Dermis microvascular lymphatic vessel endothelial cell (primary cell): Measurements from ENCODE around the gene PKP4. TPM values are rescaled to one million over a fixed set of nuclear protein-coding genes. Genes with fewer than 3 reads are reported as not detected.

Experiments used
- DNase-seq, 2 donors: peaks; one replicate each; pipeline versions ENCODE4 v3.0.0 to v3.0.0-alpha.2; 2010; ENCODE audit warnings: low read depth in 2 of 2
- total RNA-seq: library from RNA; depleted of rRNA; stranded (reverse); fragments of >200 nt; gene quantifications from 2 replicates; pipeline ENCODE4 v1.2.1, GENCODE V29; 2014

The PKP4 gene
- total RNA-seq, 1 donor from 2014 or later, result 29.5 TPM

- peak; percentile 87 to 92 for DNase-seq
Observed at GRCh38 chr2:158539176-158540005, 82.6 kb downstream of the PKP4 start.

- DNase-seq, result no peak
Observed at GRCh38 chr2:158542577-158542976, 85.8 kb downstream of the PKP4 start.

- peak in 1 of 2 donors; percentile 44 for DNase-seq
Observed at GRCh38 chr2:158543957-158544356, 87.2 kb downstream of the PKP4 start.

- peak in 1 of 2 donors; percentile 19 for DNase-seq
Observed at GRCh38 chr2:158544998-158545397, 88.2 kb downstream of the PKP4 start.

GRCh38 chr2:158546412-158547144 lies 89.8 kb downstream of the PKP4 start:
- no peak for DNase-seq

- no peak for DNase-seq
Observed at GRCh38 chr2:158553257-158553656, 96.5 kb downstream of the PKP4 start.

GRCh38 chr2:158554996-158555395 lies 98.2 kb downstream of the PKP4 start:
- no peak for DNase-seq

- DNase-seq, result no peak
Observed at GRCh38 chr2:158556124-158556523, 99.4 kb downstream of the PKP4 start.

GRCh38 chr2:158557752-158558151 lies 101.0 kb downstream of the PKP4 start:
- DNase-seq, result no peak

GRCh38 chr2:158559252-158559651 lies 102.5 kb downstream of the PKP4 start:
- DNase-seq, result no peak

- DNase-seq, result no peak
Observed at GRCh38 chr2:158560259-158560658, 103.5 kb downstream of the PKP4 start.

GRCh38 chr2:158561054-158561453 lies 104.3 kb downstream of the PKP4 start:
- no peak for DNase-seq

GRCh38 chr2:158567208-158567607 lies 110.5 kb downstream of the PKP4 start:
- no peak for DNase-seq

- no peak for DNase-seq
Observed at GRCh38 chr2:158569284-158569683, 112.5 kb downstream of the PKP4 start.

GRCh38 chr2:158570869-158571268 lies 114.1 kb downstream of the PKP4 start:
- DNase-seq, result no peak

- DNase-seq, result no peak
Observed at GRCh38 chr2:158573739-158574138, 117.0 kb downstream of the PKP4 start.

- DNase-seq, result peak in 1 of 2 donors; percentile 40
Observed at GRCh38 chr2:158575051-158575635, 118.4 kb downstream of the PKP4 start.

- DNase-seq, result no peak
Observed at GRCh38 chr2:158577141-158577540, 120.4 kb downstream of the PKP4 start.

- no peak for DNase-seq
Observed at GRCh38 chr2:158578703-158579330, 122.1 kb downstream of the PKP4 start.

- DNase-seq, result no peak
Observed at GRCh38 chr2:158579928-158580327, 123.2 kb downstream of the PKP4 start.

- no peak for DNase-seq
Observed at GRCh38 chr2:158580760-158581159, 124.0 kb downstream of the PKP4 start.

GRCh38 chr2:158582670-158583069 lies 125.9 kb downstream of the PKP4 start:
- DNase-seq, result no peak
